HG02610 (cell line): ENCODE measurements around the gene DPYSL3.

Experiments used
- ATAC-seq: cut with Tn5 transposase; IDR thresholded peaks from one replicate; pipeline ENCODE4 v1.9.1; 2021; ENCODE audit warnings: mild to moderate bottlenecking, moderate library complexity; ENCODE audit not compliant: unreplicated experiment

The DPYSL3 gene

GRCh38 chr5:147474140-147474539, 35.7 kb downstream of the DPYSL3 start:
- ATAC-seq, result no peak

GRCh38 chr5:147472664-147473475, 37.0 kb downstream of the DPYSL3 start:
- no peak for ATAC-seq

- no peak for ATAC-seq
These were observed 41.8 kb downstream of the DPYSL3 start for GRCh38 chr5:147467973-147468508.

GRCh38 chr5:147466360-147466980, 43.4 kb downstream of the DPYSL3 start:
- no peak for ATAC-seq

GRCh38 chr5:147465747-147466146, 44.1 kb downstream of the DPYSL3 start:
- ATAC-seq, result no peak

- no peak for ATAC-seq
These were observed 45.7 kb downstream of the DPYSL3 start for GRCh38 chr5:147464211-147464610.

- no peak for ATAC-seq
These were observed 48.0 kb downstream of the DPYSL3 start for GRCh38 chr5:147461915-147462314.

- no peak for ATAC-seq
These were observed 49.5 kb downstream of the DPYSL3 start for GRCh38 chr5:147460380-147460779.

- ATAC-seq, result no peak
These were observed 51.3 kb downstream of the DPYSL3 start for GRCh38 chr5:147458581-147458980.

- ATAC-seq, result no peak
These were observed 53.9 kb downstream of the DPYSL3 start for GRCh38 chr5:147455822-147456450.

GRCh38 chr5:147454996-147455677, 54.7 kb downstream of the DPYSL3 start:
- ATAC-seq, result no peak

GRCh38 chr5:147453875-147454814, 55.7 kb downstream of the DPYSL3 start:
- peak; percentile 87 for ATAC-seq

GRCh38 chr5:147452165-147452811, 57.6 kb downstream of the DPYSL3 start:
- no peak for ATAC-seq

GRCh38 chr5:147451193-147451592, 58.7 kb downstream of the DPYSL3 start:
- no peak for ATAC-seq

GRCh38 chr5:147450606-147451005, 59.3 kb downstream of the DPYSL3 start:
- no peak for ATAC-seq

- ATAC-seq, result no peak
These were observed 61.1 kb downstream of the DPYSL3 start for GRCh38 chr5:147448766-147449165.

- no peak for ATAC-seq
These were observed 63.3 kb downstream of the DPYSL3 start for GRCh38 chr5:147446523-147446922.

- no peak for ATAC-seq
These were observed 64.0 kb downstream of the DPYSL3 start for GRCh38 chr5:147445917-147446316.

GRCh38 chr5:147445090-147445489, 64.8 kb downstream of the DPYSL3 start:
- ATAC-seq, result no peak

GRCh38 chr5:147442224-147442623, 67.6 kb downstream of the DPYSL3 start:
- ATAC-seq, result no peak
